Activated naive CD8-positive, alpha-beta T cell treated with anti-CD3 and anti-CD28 coated beads, Interleukin-2, amount 10 ng/mL, durations not matched to agents 7 days and 5 days (primary cell): ENCODE data around the gene KPTN. TPM values are rescaled to one million over a fixed set of nuclear protein-coding genes. Genes with fewer than 3 reads are reported as not detected.

Experiments
- ATAC-seq: fragments of 150-1000 bp; cut with Tn5 transposase; one replicate; pipeline ENCODE4 v1.10.0; 2021; ENCODE audit warnings: low read depth, moderate library complexity
- POLR2A ChIA-PET: fragments of 350-600 bp; sonication (Branson Sonifier 250); formaldehyde crosslinking; loops from one replicate; lab custom pipeline; 2021; ENCODE audit warnings: antibody characterized with exemption; lab: Charles Lee
- DNase-seq: peaks from one replicate; pipeline ENCODE4 v3.0.0; 2021
- H3K27ac Mint-ChIP-seq: one replicate; pipeline ENCODE4 v1.8.0; 2022; ENCODE audit warnings: mild to moderate bottlenecking, mixed read lengths
- H3K27me3 Mint-ChIP-seq: one replicate; pipeline ENCODE4 v1.8.0; 2022; ENCODE audit warnings: mild to moderate bottlenecking, moderate library complexity, mixed read lengths
- H3K36me3 Mint-ChIP-seq: one replicate; pipeline ENCODE4 v1.8.0; 2021; ENCODE audit warnings: mild to moderate bottlenecking, mixed read lengths
- H3K4me1 Mint-ChIP-seq: one replicate; pipeline ENCODE4 v1.8.0; 2021; ENCODE audit warnings: mixed read lengths
- H3K4me3 Mint-ChIP-seq: one replicate; pipeline ENCODE4 v1.8.0; 2022; ENCODE audit warnings: mild to moderate bottlenecking, moderate library complexity, mixed read lengths
- H3K9me3 Mint-ChIP-seq: one replicate; pipeline ENCODE4 v1.8.0; 2021; ENCODE audit warnings: mixed read lengths
- total RNA-seq, 2 experiments: library from RNA; stranded (reverse); gene quantifications; one replicate each; pipeline ENCODE4 v1.2.3, GENCODE V29; 2021

The KPTN gene
- total RNA-seq, 2 experiments from 2014 or later = 8.0 to 8.6 TPM

DNA sequence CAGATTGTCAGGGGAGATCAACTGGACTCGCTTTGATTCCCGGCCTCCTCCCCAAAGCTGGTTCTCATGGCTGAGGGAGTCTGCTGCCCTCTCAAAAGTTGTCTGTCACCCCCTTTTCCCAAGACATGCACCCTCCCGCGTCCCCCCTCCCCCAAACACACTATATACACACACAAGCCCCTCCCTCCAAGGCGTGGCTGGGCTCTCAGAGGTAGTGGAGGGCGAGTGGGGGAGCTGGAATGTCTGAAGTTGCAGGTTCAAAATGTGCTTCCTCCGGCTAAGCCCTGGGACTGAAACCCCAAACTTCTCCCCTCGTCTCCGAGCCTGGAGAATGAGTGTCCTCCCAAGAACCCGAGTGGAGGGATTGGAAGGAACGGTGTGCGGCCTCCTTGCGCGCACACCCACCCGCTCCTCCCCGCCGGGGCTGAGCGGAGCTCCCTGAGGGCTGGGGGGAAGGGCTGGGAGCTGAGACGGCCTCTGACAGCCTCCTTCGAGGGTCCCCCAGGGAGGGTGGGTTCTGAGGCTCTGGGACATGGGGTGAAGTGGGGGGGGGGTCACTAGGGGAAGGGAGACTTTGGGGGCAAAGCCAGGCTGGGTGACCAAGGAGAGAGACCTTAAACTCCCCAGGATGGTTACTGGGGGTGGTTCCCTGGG, 54.8 kb downstream of the KPTN start:
- peaks cover 23% of the 10 kb centered on the region for H3K27me3 Mint-ChIP-seq
- DNase-seq (no peak), ATAC-seq (no peak)
- H3K9me3 Mint-ChIP-seq = peaks cover 2% of the 10 kb centered on the region
- peaks cover 24% of the 10 kb centered on the region for H3K4me1 Mint-ChIP-seq
- H3K4me3 Mint-ChIP-seq = peak overlapping the region; percentile 76
- POLR2A ChIA-PET = interaction anchor here (0.6 to 2.7 kb wide), 7 partner anchors 7 to 204 kb away, joined by 3 to 14 read pairs (median 4); partner anchors contain the start of genes INAFM1 and KPTN
- H3K27ac Mint-ChIP-seq = peak overlapping the region; percentile 83
- H3K36me3 Mint-ChIP-seq = peaks cover 3% of the 10 kb centered on the region

DNA sequence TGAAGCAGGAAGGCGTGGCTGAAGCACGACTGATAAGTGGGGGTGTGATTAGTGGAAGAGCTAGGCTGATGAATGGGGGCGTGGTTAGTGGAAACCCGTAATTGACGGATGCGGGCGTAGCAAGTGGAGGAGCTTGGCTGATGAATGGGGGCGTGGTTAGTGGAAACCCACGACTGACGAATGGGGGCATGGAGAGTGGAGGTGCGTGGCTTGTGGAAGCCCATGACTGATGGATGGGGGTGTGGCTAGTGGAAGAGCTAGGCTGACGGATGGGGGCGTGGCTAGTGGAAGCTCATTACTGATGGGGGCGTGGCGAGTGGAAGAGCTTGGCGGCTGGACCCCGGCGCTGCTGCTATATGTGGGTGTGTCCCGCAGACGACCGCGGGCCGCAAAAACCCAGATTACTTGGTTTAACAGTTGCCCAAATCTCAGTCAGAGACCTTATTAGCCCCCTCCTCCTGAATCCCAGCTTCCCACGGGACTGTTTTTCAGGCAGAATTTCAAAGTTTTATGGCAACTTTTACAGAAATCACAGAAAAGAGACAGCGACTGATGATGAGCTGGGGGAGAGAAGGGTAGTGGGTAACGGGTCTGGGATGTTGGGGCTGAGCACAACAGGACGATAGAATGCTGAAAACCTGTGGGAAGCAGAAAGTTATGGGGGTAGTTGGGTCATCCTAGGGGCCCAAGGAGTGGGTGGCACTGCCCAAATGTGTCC, 55.7 kb downstream of the KPTN start:
- H3K36me3 Mint-ChIP-seq = peaks cover 3% of the 10 kb centered on the region
- no peak overlapping the region for H3K27ac Mint-ChIP-seq
- peaks cover 31% of the 10 kb centered on the region for H3K27me3 Mint-ChIP-seq
- peaks cover 22% of the 10 kb centered on the region for H3K4me1 Mint-ChIP-seq
- H3K4me3 Mint-ChIP-seq = no peak overlapping the region
- peaks cover 2% of the 10 kb centered on the region for H3K9me3 Mint-ChIP-seq
- ATAC-seq (peak; percentile 84), DNase-seq (peak; percentile 86)
- POLR2A ChIA-PET = interaction anchor here (1.0 to 2.7 kb wide), 7 partner anchors 8 to 203 kb away, joined by 3 to 14 read pairs (median 5); partner anchors contain the start of genes INAFM1 and MEIS3

DNA sequence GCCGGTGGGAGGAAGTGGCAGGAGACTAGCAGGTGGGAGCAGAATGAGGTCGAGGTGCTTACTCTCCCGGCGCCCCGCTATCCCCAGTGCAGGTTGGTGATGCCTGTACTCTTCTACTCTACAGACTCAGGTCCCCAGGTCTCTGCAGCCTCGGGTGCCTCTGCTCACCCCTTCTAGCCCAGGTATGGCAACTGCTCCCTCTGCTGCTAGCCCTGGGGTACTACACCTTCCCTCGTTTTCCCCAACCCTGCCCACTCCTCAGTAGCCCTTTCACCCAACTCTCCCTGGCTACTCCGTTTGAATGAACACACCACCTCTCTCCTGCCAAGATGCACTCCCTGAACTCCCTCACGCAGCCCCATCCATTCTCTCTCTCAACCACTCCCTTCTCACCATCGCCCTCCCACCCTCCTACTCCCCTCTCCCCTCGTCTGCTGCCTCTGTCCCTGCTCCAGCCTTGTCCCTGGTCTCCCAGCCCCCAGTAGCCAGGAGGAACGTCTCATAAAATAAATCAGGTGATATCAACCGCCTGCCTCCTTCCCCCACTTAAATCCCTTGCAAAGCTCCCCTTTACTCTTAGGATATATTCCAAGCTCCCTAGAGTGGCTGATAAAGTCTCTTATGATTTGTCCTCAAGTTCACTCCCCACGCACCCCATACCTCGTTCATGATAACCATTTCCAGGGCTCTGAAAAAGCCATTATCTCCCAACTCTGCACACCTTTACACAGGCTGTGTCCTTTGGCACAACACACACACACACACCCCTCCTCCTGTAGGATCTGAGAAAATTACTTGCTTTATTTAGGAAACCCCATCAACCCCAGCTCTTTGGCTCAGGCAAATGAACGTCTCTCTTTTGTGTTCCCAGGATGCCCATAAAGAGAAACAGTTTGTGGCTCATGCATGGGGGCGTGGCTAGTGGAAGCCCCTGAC, 56.5 kb downstream of the KPTN start:
- H3K4me3 Mint-ChIP-seq = peak overlapping the region; percentile 44
- H3K27ac Mint-ChIP-seq = no peak overlapping the region
- peaks cover 3% of the 10 kb centered on the region for H3K36me3 Mint-ChIP-seq
- ATAC-seq (peak; percentile 40), DNase-seq (peak; percentile 75)
- peaks cover 22% of the 10 kb centered on the region for H3K4me1 Mint-ChIP-seq
- peaks cover 39% of the 10 kb centered on the region for H3K27me3 Mint-ChIP-seq
- POLR2A ChIA-PET = interaction anchor here (1.0 to 2.7 kb wide), 7 partner anchors 8 to 202 kb away, joined by 3 to 14 read pairs (median 5); partner anchors contain the start of genes INAFM1 and MEIS3
- H3K9me3 Mint-ChIP-seq = peaks cover 2% of the 10 kb centered on the region

Other genes with a start within 250 kb of the KPTN start
- gene CCDC9, start 227.7 kb downstream of the KPTN start, total RNA-seq = 10 to 100 TPM; 37.8 to 39.6 TPM
- gene INAFM1, start 209.3 kb downstream of the KPTN start, total RNA-seq = 10 to 100 TPM; 14.2 to 15.4 TPM
- 1 to 10 TPM; 4.0 to 4.6 TPM for gene C5AR1, start 174.4 kb downstream of the KPTN start, total RNA-seq
- under 1 TPM; 0.72 to 0.85 TPM for gene C5AR2, start 152.0 kb downstream of the KPTN start, total RNA-seq
- 10 to 100 TPM; 13.3 to 15.3 TPM for gene DHX34, start 134.9 kb downstream of the KPTN start, total RNA-seq
- under 1 TPM in 1 of 2 experiments, not detected in 1; 0.68 TPM for gene MEIS3, start 64.7 kb downstream of the KPTN start, total RNA-seq
- under 1 TPM in 1 of 2 experiments, not detected in 1; 0.20 TPM for gene SLC8A2, start 12.3 kb downstream of the KPTN start, total RNA-seq
- gene NAPA, start 30.8 kb upstream of the KPTN start, total RNA-seq = 100 to 1,000 TPM in 1 of 2 experiments, 10 to 100 TPM in 1; 96.4 to 103 TPM
- 1 to 10 TPM in 1 of 2 experiments, under 1 TPM in 1; 0.30 to 1.2 TPM for gene ZNF541, start 88.9 kb upstream of the KPTN start, total RNA-seq
- gene BICRA, start 124.9 kb upstream of the KPTN start, total RNA-seq = 10 to 100 TPM; 22.6 to 28.4 TPM
- under 1 TPM; 0.22 to 0.23 TPM for gene EHD2, start 229.2 kb upstream of the KPTN start, total RNA-seq